ENCODE results near the gene ZNHIT1.

Gene ZNHIT1

DNA sequence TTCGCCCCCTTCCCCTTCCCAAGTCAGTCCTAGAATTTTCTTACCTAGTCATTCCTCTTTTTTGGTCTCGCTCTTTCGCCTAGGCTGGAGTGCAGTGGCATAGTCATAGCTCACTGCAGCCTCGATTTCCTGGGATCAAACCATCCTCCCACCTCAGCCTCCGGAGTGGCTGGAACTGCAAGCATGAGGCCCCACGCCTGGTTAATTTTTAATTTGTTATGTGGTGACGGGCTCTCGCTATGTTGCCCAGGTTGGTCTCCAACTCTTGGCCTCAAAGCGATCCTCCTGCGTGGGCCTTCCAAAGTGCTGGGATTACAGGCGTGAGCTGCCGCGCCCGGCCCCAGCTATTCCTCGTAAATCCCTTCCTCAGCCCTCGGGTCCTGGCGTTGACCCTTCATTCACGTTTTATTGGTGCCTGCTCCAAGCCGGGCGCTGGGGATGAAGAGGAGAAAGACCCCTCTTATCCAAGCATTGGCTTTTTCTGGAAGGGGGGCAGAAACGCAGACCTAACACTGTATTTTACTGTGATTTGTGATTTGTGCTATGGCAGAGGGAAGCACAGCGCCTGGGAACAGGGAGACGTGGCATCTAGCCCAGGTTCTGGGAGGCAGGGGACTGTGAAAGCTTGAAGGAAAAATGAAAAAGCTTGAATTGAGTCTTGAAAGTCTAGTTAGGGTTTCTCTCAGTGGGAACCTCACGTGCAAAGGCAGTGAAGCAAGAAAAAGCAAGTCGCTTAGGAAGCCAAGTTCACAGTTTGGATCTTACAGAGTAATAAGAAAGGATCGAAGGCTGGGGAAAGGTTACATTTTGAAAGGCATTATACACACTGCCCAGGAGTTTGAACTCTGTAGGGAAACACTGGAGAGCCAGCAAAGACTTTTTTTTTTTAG, 516 bp downstream of the ZNHIT1 start:
- DNase-seq (ENCODE audit: low spot score), result no peak

- DNase-seq (ENCODE audit: low spot score), result no peak
Observed at GRCh38 chr7:101220295-101220694, 2.3 kb downstream of the ZNHIT1 start.

- no peak for DNase-seq (ENCODE audit: low spot score)
Observed at GRCh38 chr7:101222275-101222830, 4.4 kb downstream of the ZNHIT1 start.

GRCh38 chr7:101223528-101223927, 5.6 kb downstream of the ZNHIT1 start:
- no peak for DNase-seq (ENCODE audit: low spot score)

- DNase-seq (ENCODE audit: low spot score), result no peak
Observed at GRCh38 chr7:101225650-101226049, 7.7 kb downstream of the ZNHIT1 start.

DNA sequence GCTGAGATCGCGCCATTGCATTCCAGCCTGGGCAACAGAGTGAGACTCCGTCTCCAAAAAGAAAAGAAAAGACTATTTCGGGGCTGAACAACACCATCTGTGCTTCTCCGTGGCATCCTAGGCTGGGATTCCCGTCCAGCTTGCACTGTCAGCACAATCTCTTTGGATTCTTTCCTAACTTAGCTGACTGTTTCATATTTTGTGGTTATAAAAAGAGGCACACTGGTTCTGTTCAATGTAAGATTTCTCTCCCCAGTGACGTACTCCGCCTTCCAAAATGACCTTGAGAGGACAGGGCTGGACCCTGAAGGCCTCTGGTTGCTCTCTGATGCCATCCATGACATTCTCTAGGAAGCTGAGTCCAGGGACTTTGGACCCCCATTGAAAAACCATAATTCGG, 8.8 kb downstream of the ZNHIT1 start:
- no peak for DNase-seq (ENCODE audit: low spot score)

- DNase-seq (ENCODE audit: low spot score), result no peak
Observed at GRCh38 chr7:101231644-101232043, 13.7 kb downstream of the ZNHIT1 start.

- no peak for DNase-seq (ENCODE audit: low spot score)
Observed at GRCh38 chr7:101232141-101232850, 14.3 kb downstream of the ZNHIT1 start.

DNA sequence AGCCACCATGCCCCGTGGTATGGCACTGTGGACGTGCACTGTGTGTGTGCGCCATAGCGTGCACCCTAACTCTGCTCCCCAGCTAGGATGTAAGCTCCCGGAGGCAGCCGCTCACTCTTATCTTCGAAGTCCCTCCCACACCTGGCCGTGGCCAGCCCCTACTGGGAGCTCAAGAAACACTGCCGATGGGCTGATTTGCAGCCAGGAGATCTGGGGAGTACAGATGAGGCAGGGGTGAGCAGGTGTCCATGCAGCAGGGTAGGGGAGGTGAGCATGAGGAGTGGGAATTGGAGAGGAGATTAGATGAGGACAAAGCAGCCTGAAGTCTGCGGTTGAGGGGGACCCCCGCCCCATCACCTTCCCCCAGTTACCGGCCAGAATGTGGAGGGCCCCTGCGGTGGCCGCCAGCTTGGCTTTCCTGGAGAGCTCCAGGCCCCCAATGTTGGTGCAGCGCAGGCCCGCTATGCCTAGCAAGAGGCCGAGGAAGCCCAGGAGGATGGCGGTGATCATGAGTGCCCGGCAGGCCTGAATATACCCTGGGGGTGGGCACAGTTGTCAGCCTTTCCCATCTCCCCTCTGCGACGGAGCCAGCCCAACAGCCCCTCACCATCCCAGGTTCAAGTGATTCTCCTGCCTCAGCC, 16.1 kb downstream of the ZNHIT1 start:
- no peak for DNase-seq (ENCODE audit: low spot score)

DNA sequence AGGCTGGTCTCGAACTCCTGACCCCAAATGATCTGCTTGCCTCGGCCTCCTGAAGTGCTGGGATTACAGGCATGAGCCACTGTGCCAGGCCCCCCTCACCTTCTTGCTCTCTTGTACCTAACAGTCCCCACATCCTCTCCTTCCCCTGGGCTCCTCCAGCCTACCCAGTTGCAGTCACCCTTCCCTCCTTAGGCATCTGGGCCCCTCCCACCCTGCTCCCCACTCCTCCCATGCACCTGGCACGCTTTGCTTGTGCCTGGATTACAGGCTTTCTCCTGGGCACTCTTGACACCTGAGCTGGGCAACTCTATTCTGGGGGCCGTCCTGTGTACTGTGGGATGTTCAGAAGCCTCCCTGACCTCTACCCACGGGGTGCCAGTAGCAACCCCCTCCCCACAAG, 16.7 kb downstream of the ZNHIT1 start:
- no peak for DNase-seq (ENCODE audit: low spot score)

DNA sequence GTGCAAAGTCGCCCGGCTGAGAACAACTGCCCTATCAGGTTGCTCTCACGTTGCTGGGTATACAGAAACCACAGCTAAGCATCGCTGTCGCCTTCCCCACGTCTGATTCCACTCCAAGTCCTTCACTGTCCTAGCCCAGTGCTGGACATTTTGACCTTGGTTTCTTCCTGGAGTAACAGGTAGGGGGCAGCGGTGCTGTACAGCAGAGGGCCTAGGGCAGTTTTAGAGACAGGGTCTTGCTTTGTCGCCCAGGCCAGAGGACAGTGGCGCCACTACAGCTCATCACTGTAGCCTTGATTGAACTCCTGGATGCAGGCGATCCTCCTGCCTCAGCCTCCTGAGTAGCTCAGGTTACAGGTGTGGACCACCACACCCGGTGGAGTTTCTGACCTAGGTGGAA, 17.1 kb downstream of the ZNHIT1 start:
- DNase-seq (ENCODE audit: low spot score), result no peak

GRCh38 chr7:101235522-101235921, 17.6 kb downstream of the ZNHIT1 start:
- no peak for DNase-seq (ENCODE audit: low spot score)

GRCh38 chr7:101236292-101236835, 18.4 kb downstream of the ZNHIT1 start:
- no peak for DNase-seq (ENCODE audit: low spot score)

DNA sequence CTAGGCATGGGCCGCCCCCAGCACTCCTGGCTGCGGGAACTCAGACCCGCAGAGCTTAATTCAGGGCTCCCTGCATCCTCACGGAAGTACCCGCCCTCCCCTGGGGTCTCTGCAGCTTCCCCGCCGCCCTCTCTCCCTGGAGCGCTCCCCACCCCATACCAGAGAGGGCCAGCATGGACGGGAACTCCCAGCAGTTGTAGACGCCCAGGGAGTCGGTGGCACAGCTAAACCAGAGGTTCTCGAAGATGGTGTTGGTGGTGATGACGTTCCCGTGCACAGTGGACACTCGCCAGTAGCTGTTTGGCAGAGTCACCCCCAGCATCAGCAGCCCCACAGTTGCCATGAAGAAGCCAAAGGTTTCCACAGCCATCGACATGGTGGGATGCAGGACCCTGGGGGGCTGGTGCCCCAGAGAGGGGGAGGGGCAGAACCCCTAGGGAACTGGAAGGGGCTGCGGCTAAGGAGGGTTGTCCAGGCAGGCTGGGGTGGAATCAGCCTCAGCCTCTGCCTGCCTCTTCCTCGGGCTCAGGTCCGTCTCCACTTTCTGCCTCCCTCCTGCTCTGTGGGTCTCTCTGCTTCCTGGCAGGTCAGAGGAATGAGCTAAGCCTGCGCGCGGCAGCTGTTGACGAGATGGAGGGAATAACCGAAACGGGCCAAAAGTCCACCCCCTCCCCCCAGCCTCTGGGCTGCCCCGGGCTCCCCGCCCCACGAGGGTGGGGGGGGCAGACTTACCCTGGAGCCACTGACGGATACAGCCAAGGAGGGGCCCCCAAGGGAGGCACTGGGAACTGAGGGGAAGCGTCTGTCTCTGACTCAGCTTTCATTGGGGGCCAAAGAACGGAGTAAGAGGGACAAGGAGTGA, 19.5 kb downstream of the ZNHIT1 start, which contains the start of gene CLDN15:
TSS of gene CLDN15 (minus strand) at position 597 of the 862 bp plus-strand sequence. CDS start at position 376, 221 bp downstream.
- DNase-seq (ENCODE audit: low spot score), result no peak

DNA sequence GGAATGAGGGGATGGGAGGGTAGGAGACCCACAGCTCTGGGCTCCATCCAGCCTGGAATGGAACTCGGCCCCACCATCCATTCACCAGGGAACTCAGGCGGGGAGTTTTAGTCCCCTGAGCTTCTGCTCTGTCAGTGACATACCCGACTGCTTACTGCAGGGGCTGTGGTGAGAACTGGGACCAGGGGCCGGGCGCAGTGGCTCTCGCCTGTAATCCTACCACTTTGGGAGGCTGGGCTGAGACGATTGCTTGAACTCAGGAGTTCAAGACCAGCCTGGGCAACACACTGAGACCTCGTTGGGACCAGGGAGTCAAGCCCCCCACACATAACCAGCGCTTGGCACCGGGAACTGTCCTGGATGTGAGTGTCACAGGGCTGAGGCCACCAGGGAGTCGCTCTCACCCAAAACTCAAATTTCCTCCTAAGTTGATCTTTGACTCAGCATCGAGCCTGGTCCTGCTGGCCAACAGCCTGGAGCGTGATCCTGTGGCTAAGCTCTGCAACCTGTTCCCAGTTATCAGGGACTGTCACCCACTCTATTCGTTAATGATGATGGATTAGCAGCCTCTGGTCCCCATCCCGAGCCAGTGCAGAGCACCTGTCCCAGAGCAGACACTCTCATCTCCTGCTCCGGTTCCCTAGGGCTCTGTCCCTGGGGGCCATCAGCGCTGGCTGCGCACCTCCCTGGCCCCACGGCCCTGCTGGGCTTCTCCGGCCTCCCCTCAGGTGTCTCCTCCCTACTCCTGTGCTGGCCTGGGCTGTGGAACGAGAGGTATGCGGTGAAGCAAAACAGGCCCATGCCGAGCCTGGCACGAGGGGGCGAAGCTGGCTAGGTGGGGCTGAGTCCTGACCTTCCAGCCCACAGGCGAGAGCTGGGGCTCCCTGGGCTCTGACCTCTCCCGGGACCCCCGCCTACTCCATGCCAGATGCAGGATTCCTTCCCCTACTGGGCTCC, 20.5 kb downstream of the ZNHIT1 start:
- no peak for DNase-seq (ENCODE audit: low spot score)

DNA sequence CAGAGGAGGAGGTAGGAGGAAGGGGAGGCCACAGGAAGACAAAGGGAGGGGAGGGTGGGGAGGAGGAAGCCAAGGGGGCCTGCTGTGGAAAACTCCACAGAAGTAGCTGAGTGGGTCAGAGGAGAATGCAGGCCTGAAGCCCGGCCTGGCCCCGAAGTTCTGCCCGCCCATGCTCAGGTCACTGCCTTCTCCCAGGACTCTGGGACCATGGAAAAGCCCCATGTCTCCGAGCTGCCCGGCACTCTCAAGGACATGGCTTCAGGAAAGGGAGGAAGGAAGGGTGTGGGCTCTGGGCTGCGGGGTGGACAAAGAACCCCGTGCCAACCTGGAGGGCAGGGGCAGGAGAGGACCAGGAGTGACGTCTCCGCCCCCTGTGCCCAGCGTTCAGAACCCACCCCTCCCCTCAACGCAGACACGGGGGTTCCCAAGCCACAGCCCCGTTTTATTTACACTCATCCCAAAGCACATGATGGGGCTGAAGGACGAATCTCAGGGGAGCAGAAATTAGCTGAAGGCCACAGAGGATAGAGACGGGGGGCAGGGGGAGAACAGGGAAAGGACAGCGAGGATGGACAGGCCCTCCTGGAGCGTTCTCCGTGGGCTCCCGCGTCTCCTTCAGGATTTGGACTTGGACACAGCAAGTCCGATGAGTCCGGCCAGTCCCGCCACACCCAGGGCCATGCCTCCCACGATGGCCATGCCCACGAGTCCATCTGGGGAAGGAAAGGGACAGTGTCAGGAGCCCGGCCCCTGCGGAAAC, 21.4 kb downstream of the ZNHIT1 start:
- DNase-seq (ENCODE audit: low spot score), result no peak

GRCh38 chr7:101239951-101240220, 21.9 kb downstream of the ZNHIT1 start:
- DNase-seq (ENCODE audit: low spot score), result no peak

DNA sequence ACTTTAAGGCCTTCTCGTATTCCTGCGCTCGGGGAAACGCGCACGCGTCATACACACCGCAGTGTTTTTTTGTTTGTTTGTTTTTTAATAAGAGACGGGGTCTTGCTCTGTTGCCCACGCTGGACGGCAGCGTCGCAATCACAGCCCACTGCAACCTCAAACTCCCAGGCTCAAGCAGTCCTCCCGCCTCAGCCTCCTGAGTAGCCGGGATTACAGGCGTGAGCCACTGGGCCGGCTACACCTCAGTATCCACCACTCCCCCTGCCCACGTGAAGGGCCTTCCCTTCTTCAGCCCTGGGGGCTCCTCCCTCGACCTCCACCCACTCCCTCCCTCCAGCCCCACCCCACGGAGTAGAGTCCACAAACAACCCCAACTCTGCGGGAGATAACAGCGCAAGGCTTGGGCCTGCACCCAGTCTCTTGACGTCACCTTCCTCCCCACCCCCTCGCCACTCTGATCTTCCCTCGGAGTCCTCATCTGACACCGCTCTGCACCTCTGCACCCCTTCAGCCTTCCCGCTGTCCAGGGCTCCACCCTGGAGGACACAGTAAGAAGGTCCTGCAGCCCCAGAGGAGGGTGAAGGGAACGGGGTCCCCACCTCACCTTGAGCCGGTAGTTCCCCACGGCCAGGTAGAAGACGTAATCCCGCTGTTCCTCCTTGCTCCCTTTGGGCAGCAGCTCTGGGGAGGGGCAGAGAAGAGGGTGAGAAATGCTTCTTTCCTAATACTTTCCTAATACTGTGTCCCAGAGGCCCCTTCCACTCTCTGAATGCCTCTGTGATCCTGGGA, 22.5 kb downstream of the ZNHIT1 start:
- DNase-seq (ENCODE audit: low spot score), result no peak

GRCh38 chr7:101241015-101241363, 23.0 kb downstream of the ZNHIT1 start:
- no peak for DNase-seq (ENCODE audit: low spot score)

Measured in CD4-positive, alpha-beta T cell treated with Interleukin-15 for 4 hours (primary cell).